Activated naive CD4-positive, alpha-beta T cell treated with anti-CD3 and anti-CD28 coated beads, Interleukin-2, amount 10 ng/mL, durations not matched to agents 7 days and 5 days (primary cell): Measurements from ENCODE around the gene PLPPR1.

Experiments
- CTCF ChIA-PET: fragments of 350-600 bp; sonication (Branson Sonifier 250); formaldehyde crosslinking; loops from one replicate; lab custom pipeline; 2021; ENCODE audit warnings: antibody characterized with exemption; lab: Charles Lee
- DNase-seq: peaks from one replicate; pipeline ENCODE4 v3.0.0-alpha.2; 2020
- H3K27ac Mint-ChIP-seq: one replicate; pipeline ENCODE4 v1.8.0; 2021; ENCODE audit warnings: mild to moderate bottlenecking, moderate library complexity, mixed read lengths
- H3K27me3 Mint-ChIP-seq: one replicate; pipeline ENCODE4 v1.8.0; 2021; ENCODE audit warnings: mild to moderate bottlenecking, mixed read lengths
- H3K36me3 Mint-ChIP-seq: one replicate; pipeline ENCODE4 v1.8.0; 2021; ENCODE audit warnings: mixed read lengths
- H3K4me1 Mint-ChIP-seq: one replicate; pipeline ENCODE4 v1.8.0; 2021; ENCODE audit warnings: mixed read lengths
- H3K4me3 Mint-ChIP-seq: one replicate; pipeline ENCODE4 v1.8.0; 2021; ENCODE audit warnings: mild to moderate bottlenecking, moderate library complexity, mixed read lengths
- H3K9me3 Mint-ChIP-seq: one replicate; pipeline ENCODE4 v1.8.0; 2021; ENCODE audit warnings: mixed read lengths

Gene PLPPR1

GRCh38 chr9:101028346-101029314 is at the start of gene PLPPR1:
Gene PLPPR1, plus strand, starts transcription at chr9:101028727.
- H3K9me3 Mint-ChIP-seq: no peaks in the 10 kb centered on the region
- H3K27me3 Mint-ChIP-seq: peaks cover 44% of the 10 kb centered on the region
- DNase-seq: no peak

GRCh38 chr9:100989731-100990130 is 38.8 kb upstream of the PLPPR1 start:
- no peaks in the 10 kb centered on the region for H3K4me1 Mint-ChIP-seq
- H3K27me3 Mint-ChIP-seq: no peaks in the 10 kb centered on the region
- H3K27ac Mint-ChIP-seq: no peak overlapping the region
- no peak for DNase-seq
- H3K9me3 Mint-ChIP-seq: no peaks in the 10 kb centered on the region
- CTCF ChIA-PET: no interaction called here
- H3K4me3 Mint-ChIP-seq: no peak overlapping the region
- no peaks in the 10 kb centered on the region for H3K36me3 Mint-ChIP-seq

More at GRCh38 chr9:101028346-101029314, at the start of gene PLPPR1:
- no peaks in the 10 kb centered on the region for H3K4me1 Mint-ChIP-seq
- H3K36me3 Mint-ChIP-seq: no peaks in the 10 kb centered on the region
- CTCF ChIA-PET: no interaction called here
- H3K27ac Mint-ChIP-seq: no peak within 1 kb of the TSS
- H3K4me3 Mint-ChIP-seq: no peak within 1 kb of the TSS

GRCh38 chr9:100990605-100991381 is 37.7 kb upstream of the PLPPR1 start:
- H3K4me3 Mint-ChIP-seq: no peak overlapping the region
- H3K4me1 Mint-ChIP-seq: no peaks in the 10 kb centered on the region
- no peak overlapping the region for H3K27ac Mint-ChIP-seq
- CTCF ChIA-PET: no interaction called here
- no peaks in the 10 kb centered on the region for H3K9me3 Mint-ChIP-seq
- H3K36me3 Mint-ChIP-seq: no peaks in the 10 kb centered on the region
- DNase-seq: no peak
- no peaks in the 10 kb centered on the region for H3K27me3 Mint-ChIP-seq

- Mint-ChIP-seq H3K36me3 (no peaks in the 10 kb centered on the region), H3K27me3 (no peaks in the 10 kb centered on the region), H3K4me1 (no peaks in the 10 kb centered on the region), H3K27ac (no peak overlapping the region), H3K4me3 (no peak overlapping the region), H3K9me3 (no peaks in the 10 kb centered on the region)
- no peak for DNase-seq
- CTCF ChIA-PET: no interaction called here
Observed at GRCh38 chr9:100992632-100993031, 35.9 kb upstream of the PLPPR1 start.

GRCh38 chr9:100999906-101000544 is 28.5 kb upstream of the PLPPR1 start:
- Mint-ChIP-seq H3K4me1 (no peaks in the 10 kb centered on the region), H3K27ac (no peak overlapping the region), H3K27me3 (no peaks in the 10 kb centered on the region), H3K36me3 (no peaks in the 10 kb centered on the region), H3K4me3 (no peak overlapping the region), H3K9me3 (no peaks in the 10 kb centered on the region)
- CTCF ChIA-PET: no interaction called here
- no peak for DNase-seq

GRCh38 chr9:101005246-101005645 is 23.3 kb upstream of the PLPPR1 start:
- CTCF ChIA-PET: no interaction called here
- Mint-ChIP-seq H3K4me1 (no peaks in the 10 kb centered on the region), H3K27ac (no peak overlapping the region), H3K4me3 (no peak overlapping the region), H3K9me3 (peaks cover 2% of the 10 kb centered on the region), H3K27me3 (no peaks in the 10 kb centered on the region), H3K36me3 (no peaks in the 10 kb centered on the region)
- no peak for DNase-seq

- CTCF ChIA-PET: no interaction called here
- no peak overlapping the region for H3K27ac Mint-ChIP-seq
- no peaks in the 10 kb centered on the region for H3K4me1 Mint-ChIP-seq
- H3K4me3 Mint-ChIP-seq: no peak overlapping the region
- no peak for DNase-seq
- H3K9me3 Mint-ChIP-seq: no peaks in the 10 kb centered on the region
- H3K36me3 Mint-ChIP-seq: no peaks in the 10 kb centered on the region
- H3K27me3 Mint-ChIP-seq: no peaks in the 10 kb centered on the region
Observed at GRCh38 chr9:101014566-101014965, 14.0 kb upstream of the PLPPR1 start.

- H3K27ac Mint-ChIP-seq: no peak overlapping the region
- no peaks in the 10 kb centered on the region for H3K4me1 Mint-ChIP-seq
- H3K36me3 Mint-ChIP-seq: no peaks in the 10 kb centered on the region
- H3K9me3 Mint-ChIP-seq: no peaks in the 10 kb centered on the region
- H3K4me3 Mint-ChIP-seq: no peak overlapping the region
- CTCF ChIA-PET: no interaction called here
- no peak for DNase-seq
- no peaks in the 10 kb centered on the region for H3K27me3 Mint-ChIP-seq
Observed at GRCh38 chr9:101018467-101018866, 10.1 kb upstream of the PLPPR1 start.

- CTCF ChIA-PET: no interaction called here
- no peak overlapping the region for H3K27ac Mint-ChIP-seq
Observed at GRCh38 chr9:101022704-101023103, 5.8 kb upstream of the PLPPR1 start.

GRCh38 chr9:101025940-101026339 is 2.6 kb upstream of the PLPPR1 start:
- no peaks in the 10 kb centered on the region for H3K4me1 Mint-ChIP-seq
- no peak for DNase-seq
- no peak overlapping the region for H3K27ac Mint-ChIP-seq
- CTCF ChIA-PET: no interaction called here
- H3K27me3 Mint-ChIP-seq: peaks cover 44% of the 10 kb centered on the region
- H3K9me3 Mint-ChIP-seq: no peaks in the 10 kb centered on the region
- no peaks in the 10 kb centered on the region for H3K36me3 Mint-ChIP-seq
- no peak overlapping the region for H3K4me3 Mint-ChIP-seq

More at GRCh38 chr9:101022704-101023103, 5.8 kb upstream of the PLPPR1 start:
- H3K9me3 Mint-ChIP-seq: no peaks in the 10 kb centered on the region
- no peaks in the 10 kb centered on the region for H3K4me1 Mint-ChIP-seq
- H3K27me3 Mint-ChIP-seq: peaks cover 14% of the 10 kb centered on the region
- H3K36me3 Mint-ChIP-seq: no peaks in the 10 kb centered on the region
- no peak overlapping the region for H3K4me3 Mint-ChIP-seq
- DNase-seq: no peak

GRCh38 chr9:101026824-101027223 is 1.7 kb upstream of the PLPPR1 start:
- H3K27me3 Mint-ChIP-seq: peaks cover 44% of the 10 kb centered on the region
- H3K36me3 Mint-ChIP-seq: no peaks in the 10 kb centered on the region
- CTCF ChIA-PET: no interaction called here
- H3K4me3 Mint-ChIP-seq: no peak overlapping the region
- no peaks in the 10 kb centered on the region for H3K9me3 Mint-ChIP-seq
- H3K4me1 Mint-ChIP-seq: no peaks in the 10 kb centered on the region
- DNase-seq: no peak
- no peak overlapping the region for H3K27ac Mint-ChIP-seq

- H3K9me3 Mint-ChIP-seq: no peaks in the 10 kb centered on the region
- CTCF ChIA-PET: no interaction called here
Observed at GRCh38 chr9:101027236-101027635, 1.3 kb upstream of the PLPPR1 start.

GRCh38 chr9:101027733-101028345 is 688 bp upstream of the PLPPR1 start:
- no peaks in the 10 kb centered on the region for H3K36me3 Mint-ChIP-seq
- H3K27me3 Mint-ChIP-seq: peaks cover 44% of the 10 kb centered on the region
- CTCF ChIA-PET: no interaction called here
- H3K4me1 Mint-ChIP-seq: no peaks in the 10 kb centered on the region
- H3K9me3 Mint-ChIP-seq: no peaks in the 10 kb centered on the region
- no peak for DNase-seq
- H3K27ac Mint-ChIP-seq: no peak overlapping the region
- H3K4me3 Mint-ChIP-seq: no peak overlapping the region

More at GRCh38 chr9:101027236-101027635, 1.3 kb upstream of the PLPPR1 start:
- no peak for DNase-seq
- H3K4me1 Mint-ChIP-seq: no peaks in the 10 kb centered on the region
- H3K36me3 Mint-ChIP-seq: no peaks in the 10 kb centered on the region
- H3K27me3 Mint-ChIP-seq: peaks cover 44% of the 10 kb centered on the region
- H3K27ac Mint-ChIP-seq: no peak overlapping the region
- H3K4me3 Mint-ChIP-seq: no peak overlapping the region
